Fibroblast of lung (primary cell): ENCODE data around the gene DDHD1.

ENCODE experiments used
- EZH2 ChIP-seq: IDR thresholded peaks from 2 replicates; pipeline ENCODE4 v1.5.1; 2012; ENCODE audit warnings: low read length, control low read depth, mild to moderate bottlenecking; ENCODE audit errors: missing control alignments
- TF ChIP-seq, protein P1 (sequence below), 2 donors: IDR thresholded peaks in 1 of 2; conservative IDR thresholded peaks in 1 of 2; 1 replicate in 1 of 2; 2 replicates in 1 of 2; pipeline ENCODE4 v1.5.1; 2011 to 2012; ENCODE audit warnings: low read length in 2 of 2, control low read depth in 1 of 2, inconsistent platforms in 1 of 2, low read depth in 1 of 2, mild to moderate bottlenecking in 1 of 2

DNA sequence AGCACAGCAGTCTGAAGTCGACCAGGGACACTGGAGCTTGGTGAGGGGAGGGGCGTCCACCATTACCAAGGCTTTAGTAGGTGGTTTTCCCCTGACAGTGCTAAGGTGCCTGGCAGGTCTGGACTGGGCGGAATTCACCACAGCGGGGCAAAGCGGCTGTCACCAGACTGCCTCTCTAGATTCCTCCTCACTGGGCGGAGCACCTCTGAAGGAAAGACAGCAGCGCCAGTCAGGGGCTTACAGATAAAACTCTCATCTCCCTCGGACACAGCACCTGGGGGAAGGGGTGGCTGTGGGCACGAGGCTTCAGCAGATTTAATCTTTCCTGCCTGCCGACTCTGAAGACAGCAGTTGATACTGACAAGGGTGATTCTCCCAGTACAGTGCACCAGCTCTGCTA lies 39.1 kb downstream of the DDHD1 start:
- TF ChIP-seq, protein P1, sequence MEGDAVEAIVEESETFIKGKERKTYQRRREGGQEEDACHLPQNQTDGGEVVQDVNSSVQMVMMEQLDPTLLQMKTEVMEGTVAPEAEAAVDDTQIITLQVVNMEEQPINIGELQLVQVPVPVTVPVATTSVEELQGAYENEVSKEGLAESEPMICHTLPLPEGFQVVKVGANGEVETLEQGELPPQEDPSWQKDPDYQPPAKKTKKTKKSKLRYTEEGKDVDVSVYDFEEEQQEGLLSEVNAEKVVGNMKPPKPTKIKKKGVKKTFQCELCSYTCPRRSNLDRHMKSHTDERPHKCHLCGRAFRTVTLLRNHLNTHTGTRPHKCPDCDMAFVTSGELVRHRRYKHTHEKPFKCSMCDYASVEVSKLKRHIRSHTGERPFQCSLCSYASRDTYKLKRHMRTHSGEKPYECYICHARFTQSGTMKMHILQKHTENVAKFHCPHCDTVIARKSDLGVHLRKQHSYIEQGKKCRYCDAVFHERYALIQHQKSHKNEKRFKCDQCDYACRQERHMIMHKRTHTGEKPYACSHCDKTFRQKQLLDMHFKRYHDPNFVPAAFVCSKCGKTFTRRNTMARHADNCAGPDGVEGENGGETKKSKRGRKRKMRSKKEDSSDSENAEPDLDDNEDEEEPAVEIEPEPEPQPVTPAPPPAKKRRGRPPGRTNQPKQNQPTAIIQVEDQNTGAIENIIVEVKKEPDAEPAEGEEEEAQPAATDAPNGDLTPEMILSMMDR (conservative IDR thresholded peaks at IDR 0.05 in 1 of 2, IDR thresholded peaks at IDR 0.05 in 1 of 2; ENCODE audit: low read depth in 1 of 2, low read length in 2 of 2): no peak
- no peak for TF ChIP-seq EZH2
